ENCODE measurements around the gene MYO18B.

The MYO18B gene

DNA sequence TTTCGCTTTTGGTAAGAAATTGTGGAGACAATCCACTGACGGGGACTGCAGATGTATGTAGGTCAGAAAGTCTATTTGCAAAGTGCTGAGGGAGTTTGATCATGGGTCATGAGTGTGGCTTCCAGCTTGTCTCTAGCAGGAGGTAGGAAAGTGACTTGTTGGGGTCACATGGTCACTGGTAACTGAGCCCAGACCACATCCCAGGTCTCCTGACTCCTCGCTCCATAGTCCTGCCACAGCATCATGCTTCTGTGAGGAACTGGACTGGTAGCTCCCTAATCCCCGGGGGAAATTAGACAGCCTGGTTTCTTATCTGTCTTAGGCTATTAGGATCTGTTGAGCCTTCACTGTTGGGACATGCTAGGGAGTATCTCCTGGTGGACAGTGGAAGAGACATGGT lies 142.1 kb downstream of the MYO18B start:
- no peak overlapping the region for H3K27ac ChIP-seq

DNA sequence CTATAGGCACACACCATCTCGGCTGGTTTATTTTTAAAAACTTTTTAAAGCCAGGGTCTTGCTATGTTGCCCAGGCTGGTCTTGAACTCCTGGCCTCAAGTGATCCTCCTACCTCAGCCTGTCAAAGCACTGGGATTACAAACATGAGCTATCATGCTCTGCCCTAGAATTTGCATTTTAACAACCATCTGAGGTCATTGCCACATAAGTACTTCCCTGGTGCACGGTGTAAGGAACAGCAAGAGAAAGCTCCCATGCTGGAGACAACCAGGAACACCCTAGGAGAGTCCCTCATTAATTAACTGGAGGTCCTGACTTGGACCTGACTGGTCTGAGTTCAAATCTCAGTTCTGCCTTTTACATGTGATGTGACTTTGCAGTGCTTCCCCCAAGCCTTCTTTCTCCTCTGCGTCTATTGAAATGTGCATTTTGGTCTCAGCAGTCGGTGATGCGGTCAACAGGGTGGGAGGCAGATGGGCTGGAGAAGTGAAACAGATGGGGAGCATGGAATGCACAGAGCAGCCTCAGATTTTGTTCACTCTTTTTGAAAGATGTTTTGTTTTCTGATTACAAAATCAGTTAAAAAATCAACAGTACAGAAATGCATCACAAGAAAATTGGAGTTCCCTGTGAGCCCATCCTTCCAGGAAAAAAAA lies 146.5 kb downstream of the MYO18B start:
- no peak overlapping the region for H3K27ac ChIP-seq
- DNase-seq (ENCODE audit: low read depth, low spot score): no peak

More for the DNA sequence above, 142.1 kb downstream of the MYO18B start:
- DNase-seq (ENCODE audit: low read depth, low spot score): no peak

DNA sequence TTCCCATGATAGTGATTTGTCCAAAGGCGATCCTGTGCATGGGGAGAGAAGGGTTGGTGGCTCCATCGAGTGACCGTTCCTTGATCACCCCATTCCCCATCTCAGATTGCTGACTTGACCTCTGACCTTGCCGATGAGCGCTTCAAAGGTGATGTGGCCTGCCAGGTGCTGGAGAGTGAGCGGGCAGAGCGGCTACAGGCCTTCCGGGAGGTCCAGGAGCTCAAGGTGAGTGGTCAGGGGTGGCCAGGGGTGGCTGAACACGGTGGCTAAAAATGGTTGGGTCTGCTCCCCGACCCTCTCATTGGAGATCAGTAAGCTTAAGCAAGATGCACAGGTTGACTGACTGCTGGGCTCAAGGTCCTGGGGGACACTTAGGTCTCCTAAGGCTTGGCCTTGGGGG lies 148.7 kb downstream of the MYO18B start:
- no peak for DNase-seq (ENCODE audit: low read depth, low spot score)
- no peak overlapping the region for H3K27ac ChIP-seq

DNA sequence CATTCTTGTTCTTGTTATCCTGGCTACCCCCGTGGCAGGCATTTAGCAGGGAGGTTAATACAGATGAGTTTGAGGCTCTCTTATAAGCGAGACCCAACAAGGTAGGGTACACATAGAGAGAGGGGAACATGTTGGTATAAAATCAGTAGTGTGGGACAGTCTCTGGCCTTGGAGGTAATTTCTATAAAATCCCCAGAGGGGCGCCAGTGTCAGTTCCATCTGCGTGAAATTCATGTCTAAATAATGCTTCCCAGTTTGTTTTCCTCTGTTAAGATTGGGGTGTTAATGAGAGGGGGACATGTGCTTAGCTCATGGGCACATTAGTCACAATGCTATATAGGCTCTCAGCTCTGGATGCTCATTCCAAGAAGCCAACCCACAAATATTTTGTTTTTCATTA lies 150.7 kb downstream of the MYO18B start:
- no peak for DNase-seq (ENCODE audit: low read depth, low spot score)
- H3K27ac ChIP-seq: no peak overlapping the region

DNA sequence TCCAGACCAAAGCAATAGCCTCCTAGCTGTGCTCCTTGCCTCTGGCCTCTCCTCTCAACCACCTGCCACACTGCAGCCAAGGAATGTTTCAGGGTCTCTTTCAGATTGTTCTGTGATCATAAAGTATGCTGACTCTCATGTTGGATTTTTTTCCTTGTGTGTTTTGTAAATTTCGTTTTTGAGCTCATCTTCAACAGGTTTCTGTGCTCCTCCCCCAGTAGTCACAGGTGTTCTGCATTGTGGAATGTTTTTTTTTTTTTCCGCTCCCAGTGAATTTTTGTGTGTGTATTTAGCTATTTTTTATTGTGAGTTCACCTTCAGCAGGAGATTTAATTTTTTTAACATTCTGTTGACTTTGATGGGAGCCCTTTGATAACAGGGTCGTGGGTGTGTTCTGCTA lies 153.7 kb downstream of the MYO18B start:
- H3K27ac ChIP-seq: no peak overlapping the region
- DNase-seq (ENCODE audit: low read depth, low spot score): no peak

DNA sequence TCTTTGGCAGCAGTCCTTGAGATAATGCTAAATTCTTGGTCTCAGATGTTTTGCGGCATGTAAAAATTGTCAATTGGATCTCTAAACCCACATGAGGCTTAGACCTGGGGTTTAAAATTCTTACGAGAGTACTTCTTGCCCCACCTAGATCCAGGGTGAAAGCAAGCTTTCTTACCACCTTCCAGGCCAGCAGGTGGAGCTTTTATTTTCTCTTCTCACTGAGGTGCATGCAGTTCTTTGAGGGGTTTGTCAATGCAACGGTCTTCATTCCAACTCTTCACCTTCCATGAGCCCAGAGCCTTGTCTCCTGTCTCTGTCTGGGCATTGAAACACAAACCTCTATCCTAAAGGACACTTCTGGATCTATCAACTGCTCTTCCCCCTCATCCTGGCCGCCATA lies 154.1 kb downstream of the MYO18B start:
- DNase-seq (ENCODE audit: low read depth, low spot score): no peak
- H3K27ac ChIP-seq: no peak overlapping the region

DNA sequence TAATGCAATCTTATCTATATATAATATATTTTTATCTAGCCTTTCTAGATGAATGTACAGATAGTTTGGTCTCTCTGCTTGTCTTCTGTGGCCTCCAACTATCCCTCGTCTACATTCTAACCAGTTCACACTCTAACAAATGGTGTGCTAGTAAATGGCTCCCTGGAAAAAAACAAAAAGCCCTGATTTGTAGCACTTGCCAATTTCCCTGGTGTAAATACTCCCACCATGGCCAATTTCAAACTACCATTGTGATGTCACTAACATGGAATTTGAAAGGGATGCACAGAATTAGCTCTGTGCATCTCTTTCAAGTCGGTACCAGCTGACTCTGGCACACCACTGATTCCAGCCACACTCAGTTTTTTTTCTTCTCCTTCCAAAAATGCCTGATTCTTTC lies 154.6 kb downstream of the MYO18B start:
- no peak overlapping the region for H3K27ac ChIP-seq
- DNase-seq (ENCODE audit: low read depth, low spot score): no peak

DNA sequence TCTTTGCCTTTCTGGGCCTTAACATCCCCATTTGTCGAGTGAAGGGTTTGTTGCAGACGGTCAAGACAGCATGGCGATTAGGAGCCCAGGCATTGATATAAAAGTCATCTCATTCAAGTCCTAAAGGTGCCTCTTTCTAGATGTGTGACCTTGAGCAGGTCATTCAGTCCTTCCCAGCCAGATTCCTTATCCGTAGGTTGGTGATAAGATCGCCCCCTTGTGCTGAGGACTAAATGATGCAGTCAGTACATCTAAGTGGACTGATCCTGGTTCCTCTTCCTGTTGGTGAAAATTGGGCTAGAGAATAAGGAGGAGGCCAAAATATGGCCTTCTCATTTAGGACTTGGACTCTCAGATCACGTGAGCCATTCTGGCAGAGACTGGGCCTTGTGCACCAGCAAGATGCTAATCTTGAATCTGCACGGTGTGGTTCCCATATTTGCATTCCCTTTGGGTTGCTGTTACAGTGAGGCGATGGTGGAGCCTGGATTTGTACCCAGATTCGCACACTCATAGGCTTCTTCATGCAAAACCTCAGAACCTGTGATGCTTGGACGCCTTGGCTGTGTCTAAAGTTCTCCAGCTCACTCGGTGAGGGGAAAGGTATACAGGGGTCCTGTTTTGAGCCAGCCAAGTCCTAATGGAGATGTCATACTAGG lies 156.8 kb downstream of the MYO18B start:
- H3K27ac ChIP-seq: no peak overlapping the region
- no peak for DNase-seq (ENCODE audit: low read depth, low spot score)

DNA sequence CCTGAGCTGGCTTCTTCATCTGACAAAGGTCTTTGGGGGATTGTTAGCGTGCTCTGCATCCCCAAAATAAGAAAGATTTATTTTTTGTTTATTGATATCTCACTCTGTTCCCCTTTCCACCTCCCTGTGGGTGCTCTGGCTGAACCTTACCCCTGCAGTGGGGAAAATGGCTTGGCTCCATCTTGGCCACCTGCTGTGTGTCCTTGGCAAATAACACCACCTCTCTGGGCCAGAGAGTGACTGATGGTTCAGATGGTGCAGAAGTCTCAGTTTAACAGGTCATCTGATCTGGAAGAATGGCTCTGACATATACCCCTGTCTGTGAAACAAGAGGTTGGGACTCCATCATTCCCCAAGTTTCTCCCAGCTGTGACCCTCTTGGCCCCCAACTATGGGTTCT lies 157.6 kb downstream of the MYO18B start:
- DNase-seq (ENCODE audit: low read depth, low spot score): no peak
- no peak overlapping the region for H3K27ac ChIP-seq

DNA sequence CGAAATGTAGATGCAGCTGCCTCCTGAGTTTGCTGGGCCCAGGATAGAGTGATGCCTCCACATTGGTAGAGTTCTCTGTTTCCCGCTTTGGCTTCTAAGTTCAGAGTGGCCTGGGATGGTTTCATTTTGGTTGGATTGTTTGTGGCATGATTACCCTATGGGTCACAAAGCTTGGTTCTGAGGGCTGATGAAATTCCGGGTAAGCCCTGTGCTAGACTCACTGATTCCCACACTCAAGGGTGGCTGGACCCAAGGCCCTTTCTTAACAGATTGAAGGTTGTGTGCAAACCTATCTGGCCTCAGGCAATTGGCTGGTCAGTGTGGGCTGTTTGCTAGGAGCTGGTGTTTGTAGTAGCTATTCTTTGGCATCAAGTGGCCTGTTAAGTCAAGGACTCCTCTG lies 158.4 kb downstream of the MYO18B start:
- H3K27ac ChIP-seq: no peak overlapping the region
- no peak for DNase-seq (ENCODE audit: low read depth, low spot score)

DNA sequence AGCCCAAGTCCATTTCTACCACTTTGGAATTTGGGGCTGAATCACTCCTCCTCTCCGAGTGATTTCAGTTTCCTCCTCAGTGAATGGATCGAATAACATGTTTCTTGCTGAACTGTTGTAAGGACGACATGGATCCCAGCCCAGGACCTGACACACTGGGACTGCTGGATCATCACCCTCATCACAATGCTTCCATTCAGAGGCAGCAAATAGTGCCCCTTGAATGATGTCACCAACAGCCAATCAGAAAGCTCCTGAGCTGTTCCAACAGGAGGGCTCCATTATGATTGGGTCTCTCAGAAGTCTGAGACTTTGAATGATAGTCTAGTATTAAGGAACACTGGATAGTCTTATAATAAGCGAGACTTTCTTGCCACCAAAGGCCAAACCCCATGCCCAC lies 158.9 kb downstream of the MYO18B start:
- H3K27ac ChIP-seq: no peak overlapping the region
- DNase-seq (ENCODE audit: low read depth, low spot score): no peak

DNA sequence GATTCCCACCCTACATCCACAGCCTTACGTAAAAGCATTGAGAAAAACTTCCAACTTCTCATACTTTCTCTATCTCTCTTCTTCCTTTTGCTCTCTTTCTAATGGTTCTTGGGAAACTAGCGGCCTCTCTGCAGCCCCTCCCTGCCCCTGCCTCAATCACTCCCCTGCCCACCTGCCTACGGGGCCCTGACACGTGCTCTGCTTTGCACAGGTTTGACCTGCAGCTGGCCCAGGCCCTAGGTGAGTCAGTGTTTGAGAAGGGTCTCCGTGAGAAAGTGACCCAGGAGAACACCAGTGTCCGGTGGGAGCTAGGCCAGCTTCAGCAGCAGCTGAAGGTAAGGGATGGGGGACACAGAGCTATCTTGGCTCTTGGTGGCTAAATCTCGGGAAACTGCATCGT lies 160.4 kb downstream of the MYO18B start:
- no peak overlapping the region for H3K27ac ChIP-seq
- DNase-seq (ENCODE audit: low read depth, low spot score): no peak

DNA sequence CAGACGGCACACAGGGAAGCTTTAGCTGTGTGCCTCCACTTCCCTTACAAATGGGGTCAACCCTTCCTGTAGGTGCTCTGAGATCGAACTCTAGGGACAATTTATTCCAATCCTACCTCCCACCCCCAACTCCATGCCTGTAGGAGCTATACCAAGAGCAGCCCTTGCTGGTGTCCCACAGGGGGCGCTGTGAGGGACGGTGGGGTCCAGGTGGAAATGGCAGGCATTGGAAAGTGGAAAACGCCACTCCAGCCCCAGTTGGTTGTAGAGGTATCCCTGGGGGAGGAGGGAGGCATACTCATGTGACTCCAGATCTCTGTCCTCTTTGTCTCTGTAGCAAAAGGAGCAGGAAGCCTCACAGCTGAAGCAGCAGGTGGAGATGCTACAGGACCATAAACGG lies 161.3 kb downstream of the MYO18B start:
- no peak overlapping the region for H3K27ac ChIP-seq
- DNase-seq (ENCODE audit: low read depth, low spot score): no peak

DNA sequence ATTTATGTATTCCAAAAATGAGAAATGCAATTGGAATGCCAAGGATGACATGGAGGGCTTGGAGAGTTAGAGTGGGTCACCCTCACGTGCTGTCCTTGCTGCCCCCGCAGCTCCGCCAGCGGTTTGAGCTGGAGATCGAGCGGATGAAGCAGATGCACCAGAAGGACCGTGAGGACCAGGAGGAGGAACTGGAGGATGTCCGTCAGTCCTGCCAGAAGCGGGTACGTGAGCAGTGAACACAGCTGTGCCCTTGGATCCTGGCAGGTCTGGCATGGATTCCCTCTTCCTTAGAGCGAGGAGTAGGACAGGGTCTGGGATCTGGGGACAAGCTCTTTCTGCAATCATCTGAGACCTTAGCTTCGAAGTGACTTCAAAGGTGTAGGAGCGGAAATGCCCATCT lies 166.2 kb downstream of the MYO18B start:
- no peak overlapping the region for H3K27ac ChIP-seq
- no peak for DNase-seq (ENCODE audit: low read depth, low spot score)

DNA sequence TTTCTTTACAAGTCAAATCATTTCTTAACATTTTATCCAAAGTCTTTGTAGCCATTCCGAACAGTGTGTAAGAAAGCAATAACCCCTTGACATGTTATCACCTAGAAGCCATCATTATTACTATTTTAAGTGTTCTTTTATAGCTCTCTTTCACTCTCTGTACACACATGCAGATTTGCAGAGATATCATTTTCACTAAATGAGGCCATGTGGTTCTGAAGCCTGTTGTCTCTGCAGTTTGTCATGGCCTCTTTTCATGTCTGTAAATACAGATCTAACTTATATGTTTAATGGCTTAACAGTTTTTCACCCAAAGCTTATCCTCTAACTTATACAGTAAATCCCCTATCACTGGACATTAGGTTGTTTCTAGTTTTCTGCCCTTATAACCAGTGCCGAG lies 166.8 kb downstream of the MYO18B start:
- DNase-seq (ENCODE audit: low read depth, low spot score): no peak
- no peak overlapping the region for H3K27ac ChIP-seq

DNA sequence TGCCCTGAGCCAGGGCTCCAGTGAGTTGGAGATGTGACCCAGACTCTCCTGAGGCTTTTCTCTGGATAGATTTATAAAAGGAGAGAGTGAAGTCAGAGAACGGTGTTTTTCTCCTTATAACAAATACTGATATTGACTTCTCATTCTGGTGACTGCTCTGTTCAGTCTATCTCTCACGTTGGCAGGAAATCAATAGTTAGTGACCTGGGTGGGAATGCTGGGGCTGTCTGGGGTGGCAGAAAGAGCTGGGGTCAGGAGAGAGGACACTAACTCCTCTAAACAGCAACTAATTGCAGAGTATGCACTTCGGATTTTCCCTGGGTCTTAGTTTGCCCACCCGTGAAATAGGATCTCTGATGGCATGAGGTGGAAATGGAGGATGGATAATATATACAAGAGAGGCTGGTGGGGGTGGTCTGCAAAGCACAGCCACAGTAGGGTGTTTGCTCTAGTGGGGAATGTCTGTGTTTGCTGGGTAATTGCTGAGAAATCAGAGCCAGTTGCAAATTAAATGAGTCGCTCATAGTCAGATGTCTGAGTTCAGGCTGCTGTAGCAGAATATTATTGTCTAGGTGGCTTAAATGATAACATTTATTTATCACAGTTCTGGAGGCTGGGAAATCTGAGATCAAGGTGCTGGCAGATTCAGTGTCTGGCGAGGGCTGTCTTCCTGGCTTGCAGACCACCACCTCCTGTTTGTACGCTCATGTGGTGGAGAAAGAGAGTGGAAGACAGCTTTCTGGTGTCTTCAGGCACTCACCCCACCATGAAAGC lies 167.8 kb downstream of the MYO18B start:
- no peak overlapping the region for H3K27ac ChIP-seq
- no peak for DNase-seq (ENCODE audit: low read depth, low spot score)

DNA sequence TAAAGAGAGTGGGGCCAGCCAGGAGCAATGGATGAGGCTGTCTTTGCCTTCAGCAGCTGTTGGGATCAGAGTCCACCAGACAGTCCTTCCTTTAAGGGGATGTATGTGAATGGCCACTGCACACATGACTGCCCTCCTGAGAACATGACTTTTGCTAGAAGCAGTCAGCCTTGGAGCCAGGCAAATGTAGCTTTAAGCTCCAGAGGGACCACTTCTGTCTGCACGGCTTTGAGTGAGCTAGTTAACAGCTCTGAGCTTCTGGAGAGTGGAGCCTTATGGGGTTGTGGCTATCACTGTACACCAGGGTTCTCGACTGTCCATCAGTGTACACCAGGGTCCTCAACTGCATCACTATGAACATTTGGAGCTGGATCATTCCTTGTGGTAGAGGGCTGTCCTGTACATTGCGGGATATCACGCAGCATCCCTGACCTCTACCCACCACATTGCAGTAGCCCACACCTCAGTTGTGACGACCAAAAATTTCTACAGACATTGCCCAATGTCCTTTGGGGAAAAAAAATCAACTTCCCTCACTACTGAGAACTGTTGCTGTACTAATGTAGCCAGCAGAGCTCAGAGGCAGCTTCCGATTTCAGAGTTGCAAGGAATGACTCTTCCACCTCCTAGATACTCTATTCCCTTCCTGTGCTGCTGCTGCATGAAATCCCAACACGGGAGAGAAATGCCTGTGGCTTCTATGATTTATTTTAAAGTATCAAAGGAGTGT lies 169.4 kb downstream of the MYO18B start:
- no peak for DNase-seq (ENCODE audit: low read depth, low spot score)
- H3K27ac ChIP-seq: no peak overlapping the region

DNA sequence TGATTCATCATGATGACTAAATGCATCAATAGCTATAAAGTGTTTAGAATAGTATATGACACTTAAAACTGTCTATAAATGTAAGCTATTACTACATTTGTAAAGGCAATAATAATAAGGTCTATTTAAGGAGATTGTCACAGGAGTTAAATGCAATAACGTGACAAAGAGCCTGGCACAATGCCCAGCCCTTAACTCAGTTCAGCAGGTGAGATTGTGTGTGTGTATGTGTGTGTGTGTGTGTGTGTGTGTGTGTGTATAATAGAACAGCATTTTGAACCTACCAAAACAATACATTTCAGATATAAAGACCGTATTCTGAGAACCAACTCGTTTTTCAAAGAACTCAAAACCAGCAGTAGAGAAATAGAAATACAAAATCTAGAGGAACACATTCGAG lies 177.5 kb downstream of the MYO18B start:
- H3K27ac ChIP-seq: no peak overlapping the region
- no peak for DNase-seq (ENCODE audit: low read depth, low spot score)

DNA sequence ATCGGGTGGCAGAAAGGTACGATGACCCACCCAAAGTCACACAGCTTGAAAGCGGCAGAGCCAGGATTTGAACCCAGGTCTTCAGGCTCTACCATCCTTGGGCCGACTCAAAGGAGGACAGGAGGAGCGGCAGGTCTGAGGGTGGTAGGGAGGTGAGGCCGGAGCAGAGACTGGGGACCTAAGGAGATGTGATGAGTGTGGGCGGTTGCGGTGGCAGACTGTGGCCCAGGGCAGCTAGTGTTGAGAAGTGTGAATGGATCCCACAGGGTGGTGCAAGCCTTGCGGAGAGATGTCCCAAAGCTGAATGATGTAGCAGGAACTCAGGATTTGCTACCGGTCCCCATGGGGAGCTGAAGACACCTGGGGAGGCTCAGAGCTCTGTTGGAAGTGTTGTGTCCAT lies 180.2 kb downstream of the MYO18B start:
- DNase-seq (ENCODE audit: low read depth, low spot score): no peak
- H3K27ac ChIP-seq: no peak overlapping the region

DNA sequence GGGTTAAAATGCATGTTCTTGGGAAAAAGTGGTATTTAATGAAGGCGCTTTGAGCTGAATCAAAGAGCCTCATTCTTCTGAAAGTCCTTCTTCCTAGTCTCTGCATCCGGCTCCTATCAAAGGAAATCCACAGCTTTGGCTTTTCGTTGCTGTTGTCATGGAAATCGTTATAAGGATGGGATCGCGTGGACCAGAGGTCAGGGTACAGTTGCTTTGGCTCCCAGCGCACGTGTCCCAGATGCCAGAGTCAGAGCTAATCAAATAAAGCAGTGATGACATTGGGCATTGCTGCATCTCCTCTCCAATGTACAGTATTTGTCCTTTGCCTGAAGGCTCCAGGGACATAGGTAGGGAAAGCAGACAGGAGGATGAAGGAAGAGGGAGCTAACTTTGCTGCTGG lies 181.9 kb downstream of the MYO18B start:
- no peak overlapping the region for H3K27ac ChIP-seq

DNA sequence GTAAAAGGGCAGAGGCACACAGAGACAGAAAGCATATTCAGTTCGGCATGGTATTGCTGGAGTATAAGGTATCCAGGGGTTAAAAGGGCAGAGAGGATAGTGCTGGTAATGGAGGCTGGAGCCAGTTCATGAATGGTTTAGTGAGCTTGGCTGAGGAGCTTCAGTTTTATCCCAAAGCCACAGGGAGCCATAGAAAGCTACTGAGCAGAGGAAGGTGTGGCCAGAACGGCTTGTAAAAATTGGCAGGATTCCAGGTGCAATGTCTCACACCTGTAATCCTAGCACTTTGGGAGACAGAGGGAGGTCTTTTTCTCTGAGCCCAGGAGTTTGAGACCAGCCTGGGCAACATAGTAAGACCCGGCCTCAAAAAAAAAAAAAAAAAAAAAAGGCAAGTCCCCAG lies 186.1 kb downstream of the MYO18B start:
- H3K27ac ChIP-seq: no peak overlapping the region

More for the DNA sequence above, 181.9 kb downstream of the MYO18B start:
- no peak for DNase-seq (ENCODE audit: low read depth, low spot score)

More for the DNA sequence above, 186.1 kb downstream of the MYO18B start:
- DNase-seq (ENCODE audit: low read depth, low spot score): no peak
